Lower leg skin (tissue), 3 donors: Measurements from ENCODE around the gene MS4A4A.

ENCODE experiments used
- POLR2A ChIP-seq, 2 donors: fragments of 450-650 bp; IDR thresholded peaks; one replicate each; pipeline ENCODE4 v1.6.1; 2016 to 2017; ENCODE audit warnings: antibody characterized with exemption in 2 of 2, mild to moderate bottlenecking in 1 of 2, moderate library complexity in 1 of 2
- TF ChIP-seq, protein P1 (sequence below), 3 donors: fragments of 450-650 bp; IDR thresholded peaks; one replicate each; pipeline ENCODE4 v1.5.1; 2016; ENCODE audit warnings: antibody characterized with exemption in 3 of 3, mild to moderate bottlenecking in 3 of 3, moderate library complexity in 2 of 3

DNA sequence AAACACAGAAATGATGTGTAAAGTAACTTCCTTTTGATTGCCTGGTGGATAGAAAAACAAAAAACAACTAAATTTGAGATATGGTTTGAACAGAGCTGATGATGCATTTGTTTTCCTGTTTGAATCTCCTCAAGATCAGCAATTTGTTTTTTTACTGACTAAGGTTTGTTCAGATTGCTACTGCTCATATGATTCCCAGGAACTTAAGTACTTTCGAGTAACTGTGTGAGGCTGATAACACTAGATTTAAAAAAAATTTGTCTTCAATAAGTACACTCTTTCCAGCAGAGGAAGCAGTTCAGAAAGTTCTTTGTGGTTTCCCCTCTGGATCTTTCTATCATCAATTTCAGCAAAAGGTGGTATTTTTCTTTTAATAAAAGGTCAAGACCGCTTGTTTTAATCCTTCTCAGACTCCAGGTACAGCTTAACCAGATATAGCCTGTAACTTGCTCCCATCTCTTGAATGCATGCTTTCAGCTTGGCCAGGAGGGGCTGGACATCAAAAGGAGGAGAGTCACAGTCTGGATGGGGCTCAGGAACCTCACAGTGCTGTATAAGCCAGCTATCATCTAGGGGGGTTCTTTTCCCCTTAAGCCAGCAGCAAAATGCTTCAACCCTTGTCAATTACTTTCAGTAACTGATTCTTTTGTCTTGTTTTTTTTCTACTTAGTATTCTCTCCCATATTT is 34.3 kb downstream of the MS4A4A start:
- TF ChIP-seq, protein P1, sequence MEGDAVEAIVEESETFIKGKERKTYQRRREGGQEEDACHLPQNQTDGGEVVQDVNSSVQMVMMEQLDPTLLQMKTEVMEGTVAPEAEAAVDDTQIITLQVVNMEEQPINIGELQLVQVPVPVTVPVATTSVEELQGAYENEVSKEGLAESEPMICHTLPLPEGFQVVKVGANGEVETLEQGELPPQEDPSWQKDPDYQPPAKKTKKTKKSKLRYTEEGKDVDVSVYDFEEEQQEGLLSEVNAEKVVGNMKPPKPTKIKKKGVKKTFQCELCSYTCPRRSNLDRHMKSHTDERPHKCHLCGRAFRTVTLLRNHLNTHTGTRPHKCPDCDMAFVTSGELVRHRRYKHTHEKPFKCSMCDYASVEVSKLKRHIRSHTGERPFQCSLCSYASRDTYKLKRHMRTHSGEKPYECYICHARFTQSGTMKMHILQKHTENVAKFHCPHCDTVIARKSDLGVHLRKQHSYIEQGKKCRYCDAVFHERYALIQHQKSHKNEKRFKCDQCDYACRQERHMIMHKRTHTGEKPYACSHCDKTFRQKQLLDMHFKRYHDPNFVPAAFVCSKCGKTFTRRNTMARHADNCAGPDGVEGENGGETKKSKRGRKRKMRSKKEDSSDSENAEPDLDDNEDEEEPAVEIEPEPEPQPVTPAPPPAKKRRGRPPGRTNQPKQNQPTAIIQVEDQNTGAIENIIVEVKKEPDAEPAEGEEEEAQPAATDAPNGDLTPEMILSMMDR (IDR thresholded peaks at IDR 0.05) = no peak
- TF ChIP-seq POLR2A (IDR thresholded peaks at IDR 0.05) = no peak
